ENCODE data around the gene TYSND1. TPM values are rescaled to one million over a fixed set of nuclear protein-coding genes. Genes with fewer than 3 reads are reported as not detected.
A peak's percentile ranks its signal among the peaks of the same experiment; 100 is the strongest.

The TYSND1 gene
- total RNA-seq, 4 donors from 2014 or later: 18.6 to 48.8 (median 21.9) TPM

GRCh38 chr10:70191161-70191971, 44.9 kb upstream of the TYSND1 start:
- Histone ChIP-seq H3K27me3 (no peaks in the 10 kb centered on the region), H3K4me1 (peaks cover 0 to 7% (median 2%) of the 10 kb centered on the region in 4 donors), H3K27ac (peak overlapping the region; percentile 14 to 41 (median 35)), H3K4me3 (no peak overlapping the region), H3K36me3 (no peaks in the 10 kb centered on the region), H3K9me3 (no peaks in the 10 kb centered on the region)
- intact Hi-C loops (cut with DNase I; ENCODE audit: low total_unique reads) (no loop called here), in situ Hi-C loops (cut with MboI; ENCODE audit: low pct_ligation_motif_present in 1 of 4, low pct_unique_long_range_greater_than_20kb in 1 of 4, low sequenced_read_pairs in 3 of 4) (no loop called here)
- TF ChIP-seq, protein P1, sequence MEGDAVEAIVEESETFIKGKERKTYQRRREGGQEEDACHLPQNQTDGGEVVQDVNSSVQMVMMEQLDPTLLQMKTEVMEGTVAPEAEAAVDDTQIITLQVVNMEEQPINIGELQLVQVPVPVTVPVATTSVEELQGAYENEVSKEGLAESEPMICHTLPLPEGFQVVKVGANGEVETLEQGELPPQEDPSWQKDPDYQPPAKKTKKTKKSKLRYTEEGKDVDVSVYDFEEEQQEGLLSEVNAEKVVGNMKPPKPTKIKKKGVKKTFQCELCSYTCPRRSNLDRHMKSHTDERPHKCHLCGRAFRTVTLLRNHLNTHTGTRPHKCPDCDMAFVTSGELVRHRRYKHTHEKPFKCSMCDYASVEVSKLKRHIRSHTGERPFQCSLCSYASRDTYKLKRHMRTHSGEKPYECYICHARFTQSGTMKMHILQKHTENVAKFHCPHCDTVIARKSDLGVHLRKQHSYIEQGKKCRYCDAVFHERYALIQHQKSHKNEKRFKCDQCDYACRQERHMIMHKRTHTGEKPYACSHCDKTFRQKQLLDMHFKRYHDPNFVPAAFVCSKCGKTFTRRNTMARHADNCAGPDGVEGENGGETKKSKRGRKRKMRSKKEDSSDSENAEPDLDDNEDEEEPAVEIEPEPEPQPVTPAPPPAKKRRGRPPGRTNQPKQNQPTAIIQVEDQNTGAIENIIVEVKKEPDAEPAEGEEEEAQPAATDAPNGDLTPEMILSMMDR (IDR thresholded peaks at IDR 0.05): no peak
- TF ChIP-seq POLR2A (IDR thresholded peaks at IDR 0.05): no peak
- no peak for TF ChIP-seq POLR2AphosphoS5 (IDR thresholded peaks at IDR 0.05)
- TF ChIP-seq EP300 (IDR thresholded peaks at IDR 0.05; ENCODE audit: low read depth): no peak
- no peak for DNase-seq
- 53 to 73% methylated on average over 4 of the region's 4 CpGs for WGBS, 2 donors (ENCODE audit: low coverage in 1 of 2)

GRCh38 chr10:70190581-70190980, 44.1 kb upstream of the TYSND1 start:
- Histone ChIP-seq H3K36me3 (no peaks in the 10 kb centered on the region), H3K4me1 (peaks cover 0 to 7% (median 2%) of the 10 kb centered on the region in 4 donors), H3K4me3 (no peak overlapping the region), H3K9me3 (no peaks in the 10 kb centered on the region), H3K27me3 (no peaks in the 10 kb centered on the region), H3K27ac (peak overlapping the region; percentile 8 to 41 (median 35))
- DNase-seq: no peak
- WGBS, 2 donors (ENCODE audit: low coverage in 1 of 2): 70 to 72% methylated on average over 2 to 5 of the region's 5 CpGs
- intact Hi-C loops (cut with DNase I; ENCODE audit: low total_unique reads): no loop called here
- TF ChIP-seq EP300 (IDR thresholded peaks at IDR 0.05; ENCODE audit: low read depth) (no peak), POLR2A (IDR thresholded peaks at IDR 0.05) (no peak), POLR2AphosphoS5 (IDR thresholded peaks at IDR 0.05) (no peak)
- TF ChIP-seq, protein P1 (IDR thresholded peaks at IDR 0.05): no peak
- in situ Hi-C loops (cut with MboI; ENCODE audit: low pct_ligation_motif_present in 1 of 4, low pct_unique_long_range_greater_than_20kb in 1 of 4, low sequenced_read_pairs in 3 of 4): no loop called here

DNA sequence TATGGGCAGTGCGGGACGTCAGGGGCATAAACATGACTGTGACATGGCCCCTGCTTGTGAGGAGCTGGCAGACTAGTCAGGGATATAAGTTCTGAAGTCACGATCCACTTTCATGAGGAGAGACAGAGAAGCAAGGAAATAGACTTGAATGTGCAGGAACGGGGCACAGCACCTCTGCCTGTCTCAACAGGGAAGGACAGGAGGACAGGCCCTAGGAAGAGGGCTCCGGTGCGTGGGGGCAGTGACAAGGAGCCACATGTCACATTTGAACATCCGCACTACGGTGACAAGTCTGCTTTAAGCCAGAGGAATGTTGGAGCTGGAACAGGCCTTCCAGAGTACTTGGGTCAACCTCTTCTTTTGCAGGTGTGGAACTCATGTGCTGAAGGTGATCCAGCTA, 43.6 kb upstream of the TYSND1 start:
- no peak for DNase-seq
- Histone ChIP-seq H3K4me3 (no peak overlapping the region), H3K9me3 (no peaks in the 10 kb centered on the region), H3K27ac (peak overlapping the region in 1 of 4 donors; percentile 38), H3K4me1 (peaks cover 0 to 7% (median 2%) of the 10 kb centered on the region in 4 donors), H3K27me3 (no peaks in the 10 kb centered on the region), H3K36me3 (no peaks in the 10 kb centered on the region)
- in situ Hi-C loops (cut with MboI; ENCODE audit: low pct_ligation_motif_present in 1 of 4, low pct_unique_long_range_greater_than_20kb in 1 of 4, low sequenced_read_pairs in 3 of 4): no loop called here
- intact Hi-C loops (cut with DNase I; ENCODE audit: low total_unique reads): no loop called here
- 92 to 93% methylated on average over 6 to 8 of the region's 8 CpGs for WGBS, 2 donors (ENCODE audit: low coverage in 1 of 2)
- TF ChIP-seq POLR2AphosphoS5 (IDR thresholded peaks at IDR 0.05): no peak

DNA sequence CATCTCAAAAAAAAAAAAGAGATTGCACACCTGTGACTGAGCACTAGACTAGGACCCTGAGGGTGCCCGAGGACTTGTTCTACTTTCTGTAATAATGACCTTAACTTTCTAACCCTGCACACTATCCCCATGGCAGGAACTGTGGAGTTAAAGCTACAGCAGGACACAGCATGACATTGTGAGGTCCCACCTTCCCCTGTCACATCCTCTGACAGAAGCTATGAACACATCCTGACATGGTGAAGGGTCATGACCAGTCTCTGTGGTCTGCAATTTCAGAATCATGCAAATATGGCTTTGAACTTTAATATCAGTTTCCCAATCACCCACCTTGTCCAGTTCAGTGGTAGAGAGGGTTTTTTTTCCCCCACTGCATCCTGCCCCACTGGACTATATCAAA, 42.3 kb upstream of the TYSND1 start:
- Histone ChIP-seq H3K27me3 (no peaks in the 10 kb centered on the region), H3K9me3 (no peaks in the 10 kb centered on the region), H3K36me3 (no peaks in the 10 kb centered on the region), H3K27ac (no peak overlapping the region), H3K4me3 (no peak overlapping the region), H3K4me1 (peaks cover 0 to 7% (median 2%) of the 10 kb centered on the region in 4 donors)
- intact Hi-C loops (cut with DNase I; ENCODE audit: low total_unique reads) (no loop called here), in situ Hi-C loops (cut with MboI; ENCODE audit: low pct_ligation_motif_present in 1 of 4, low pct_unique_long_range_greater_than_20kb in 1 of 4, low sequenced_read_pairs in 3 of 4) (no loop called here)
- no peak for TF ChIP-seq POLR2AphosphoS5 (IDR thresholded peaks at IDR 0.05)
- no peak for TF ChIP-seq POLR2A (IDR thresholded peaks at IDR 0.05)
- TF ChIP-seq EP300 (IDR thresholded peaks at IDR 0.05; ENCODE audit: low read depth): no peak
- TF ChIP-seq, protein P1 (IDR thresholded peaks at IDR 0.05): no peak
- whole genome bisulfite sequencing, 2 donors (ENCODE audit: low coverage in 1 of 2): 64 to 100% methylated on average over 1 of the region's 1 CpG
- no peak for DNase-seq

All from transverse colon (tissue), 4 donors.